Neuronal stem cell (in vitro differentiated cells): ENCODE measurements around the gene GBE1.

ENCODE experiments used
- DNase-seq: peaks from one replicate; pipeline ENCODE4 v3.0.0-alpha.2; 2013; ENCODE audit warnings: low spot score
- H2AFZ ChIP-seq: one replicate; pipeline ENCODE4 v1.6.1; 2013; ENCODE audit warnings: mild to moderate bottlenecking, low read length, inconsistent platforms
- H2AK5ac ChIP-seq: 2 replicates; pipeline ENCODE4 v1.6.1; 2013; ENCODE audit warnings: low read depth, mild to moderate bottlenecking, inconsistent platforms, low read length, moderate library complexity, mixed read lengths
- H2BK120ac ChIP-seq: 2 replicates; pipeline ENCODE4 v1.6.1; 2013; ENCODE audit warnings: low read depth, mild to moderate bottlenecking, inconsistent platforms, low read length, moderate library complexity, mixed read lengths
- H2BK12ac ChIP-seq: one replicate; pipeline ENCODE4 v1.6.1; 2013; ENCODE audit warnings: low read length, inconsistent platforms
- H2BK15ac ChIP-seq: 2 replicates; pipeline ENCODE4 v1.6.1; 2013; ENCODE audit warnings: mild to moderate bottlenecking, low read length, inconsistent platforms, mixed read lengths
- H2BK5ac ChIP-seq: one replicate; pipeline ENCODE4 v1.6.1; 2013; ENCODE audit warnings: inconsistent platforms, mild to moderate bottlenecking, low read length, moderate library complexity
- H3K14ac ChIP-seq: one replicate; pipeline ENCODE4 v1.6.1; 2013; ENCODE audit warnings: low read length, inconsistent platforms
- H3K18ac ChIP-seq: 2 replicates; pipeline ENCODE4 v1.6.1; 2013; ENCODE audit warnings: low read length, inconsistent platforms
- H3K23ac ChIP-seq: 2 replicates; pipeline ENCODE4 v1.6.1; 2013; ENCODE audit warnings: low read depth, mild to moderate bottlenecking, mixed read lengths, low read length, inconsistent platforms; ENCODE audit not compliant: poor library complexity
- H3K27ac ChIP-seq: replicated peaks from 3 replicates; pipeline ENCODE4 v1.5.1; 2013; ENCODE audit warnings: low read length, inconsistent platforms
- H3K27me3 ChIP-seq, 3 experiments: 2 replicates each; pipeline ENCODE4 v1.6.1; 2013; ENCODE audit warnings: low read length in 3 of 3, mild to moderate bottlenecking in 2 of 3, inconsistent platforms in 1 of 3, low read depth in 1 of 3, mixed read lengths in 1 of 3, moderate library complexity in 1 of 3; ENCODE audit not compliant: control insufficient read depth in 3 of 3, insufficient read depth in 3 of 3
- H3K36me3 ChIP-seq, 2 donors: replicated peaks in 1 of 2; 2 replicates each; pipeline ENCODE4 v1.6.1; 2013; ENCODE audit warnings: low read length in 2 of 2; ENCODE audit not compliant: control insufficient read depth in 2 of 2, insufficient read depth in 2 of 2
- H3K4ac ChIP-seq: 2 replicates; pipeline ENCODE4 v1.6.1; 2013; ENCODE audit warnings: inconsistent platforms, mild to moderate bottlenecking, low read length, moderate library complexity
- H3K4me1 ChIP-seq, 2 donors: 1 replicate in 1 of 2; 2 replicates in 1 of 2; pipeline ENCODE4 v1.6.1; 2013; ENCODE audit warnings: low read length in 2 of 2, low read depth in 1 of 2; ENCODE audit not compliant: control insufficient read depth in 2 of 2, insufficient read depth in 1 of 2
- H3K4me2 ChIP-seq: one replicate; pipeline ENCODE4 v1.6.1; 2013; ENCODE audit warnings: mild to moderate bottlenecking, low read length, inconsistent platforms; ENCODE audit not compliant: insufficient read depth, poor library complexity, severe bottlenecking
- H3K4me3 ChIP-seq, 2 donors: 2 replicates each; pipeline ENCODE4 v1.5.1; 2013; ENCODE audit warnings: low read length in 2 of 2, mild to moderate bottlenecking in 2 of 2, inconsistent platforms in 1 of 2, moderate library complexity in 1 of 2
- H3K79me1 ChIP-seq: one replicate; pipeline ENCODE4 v1.6.1; 2013; ENCODE audit warnings: low read depth, mild to moderate bottlenecking, inconsistent platforms, low read length, moderate library complexity
- H3K9ac ChIP-seq: one replicate; pipeline ENCODE4 v1.6.1; 2013; ENCODE audit warnings: mild to moderate bottlenecking, low read depth, low read length, inconsistent platforms; ENCODE audit not compliant: poor library complexity
- H3K9me3 ChIP-seq, 2 donors: replicated peaks in 1 of 2; 2 replicates each; pipeline versions ENCODE3 to v1.6.1; 2013; ENCODE audit warnings: low read length in 2 of 2, mild to moderate bottlenecking in 2 of 2, inconsistent platforms in 1 of 2, low read depth in 1 of 2, mixed read lengths in 1 of 2, moderate library complexity in 1 of 2; ENCODE audit not compliant: control insufficient read depth in 2 of 2, insufficient read depth in 1 of 2
- H4K8ac ChIP-seq: one replicate; pipeline ENCODE4 v1.6.1; 2013; ENCODE audit warnings: low read depth, mild to moderate bottlenecking, inconsistent platforms, low read length, moderate library complexity
- H4K91ac ChIP-seq: one replicate; pipeline ENCODE4 v1.6.1; 2013; ENCODE audit warnings: low read length, low read depth, mild to moderate bottlenecking, inconsistent platforms; ENCODE audit not compliant: poor library complexity
- WGBS, 2 donors: extraction: QIAGEN DNeasy Blood & Tissue Kit; methylation state at CpG; one replicate each; pipeline ENCODE4 v1.1.7; 2013; ENCODE audit warnings: missing lambda C conversion rate in 2 of 2, mixed read lengths in 1 of 2; ENCODE audit not compliant: insufficient read length in 2 of 2, insufficient replicate concordance in 1 of 2; ENCODE audit errors: extremely low coverage in 2 of 2; 5-methylcytosine and 5-hydroxymethylcytosine counted together

Gene GBE1

GRCh38 chr3:81742581-81742980 is 18.9 kb downstream of the GBE1 start:
- Histone ChIP-seq H3K27me3 (no peaks in the 10 kb centered on the region), H3K4me2 (no peak overlapping the region), H4K8ac (no peak overlapping the region), H3K36me3 (no peaks in the 10 kb centered on the region), H2BK12ac (no peak overlapping the region), H2BK120ac (no peak overlapping the region), H3K9ac (no peak overlapping the region), H2BK15ac (no peak overlapping the region), H2AK5ac (no peak overlapping the region), H3K4me1 (peaks cover 0 to 2% of the 10 kb centered on the region in 2 donors), H4K91ac (no peak overlapping the region), H3K27ac (no peak overlapping the region), H3K4me3 (no peak overlapping the region), H3K23ac (no peak overlapping the region), H3K4ac (no peak overlapping the region), H3K18ac (no peak overlapping the region), H2AFZ (peak overlapping the region; percentile 14), H3K79me1 (no peaks in the 10 kb centered on the region), H2BK5ac (no peak overlapping the region), H3K9me3 (no peaks in the 10 kb centered on the region), H3K14ac (no peak overlapping the region)
- no CpG with 5 or more reads among the region's 6 CpGs for whole genome bisulfite sequencing, 2 donors
- no peak for DNase-seq

GRCh38 chr3:81741216-81741615 is 20.2 kb downstream of the GBE1 start:
- H3K4me3 ChIP-seq, result no peak overlapping the region
- no peaks in the 10 kb centered on the region for H3K36me3 ChIP-seq
- H3K4me1 ChIP-seq, result peaks cover 0 to 2% of the 10 kb centered on the region in 2 donors
- no CpG with 5 or more reads among the region's 1 CpG for WGBS, 2 donors
- no peaks in the 10 kb centered on the region for H3K27me3 ChIP-seq
- no peak overlapping the region for H3K14ac ChIP-seq
- no peak overlapping the region for H3K27ac ChIP-seq
- H2BK15ac ChIP-seq, result no peak overlapping the region
- no peak overlapping the region for H3K4me2 ChIP-seq
- H3K4ac ChIP-seq, result no peak overlapping the region
- no peak for DNase-seq
- H2BK12ac ChIP-seq, result no peak overlapping the region
- H3K9me3 ChIP-seq, result no peaks in the 10 kb centered on the region
- no peak overlapping the region for H2BK5ac ChIP-seq
- no peak overlapping the region for H2BK120ac ChIP-seq
- H3K79me1 ChIP-seq, result no peaks in the 10 kb centered on the region
- no peak overlapping the region for H3K18ac ChIP-seq
- H4K8ac ChIP-seq, result no peak overlapping the region
- H4K91ac ChIP-seq, result no peak overlapping the region
- H2AK5ac ChIP-seq, result no peak overlapping the region
- H3K9ac ChIP-seq, result no peak overlapping the region
- no peak overlapping the region for H2AFZ ChIP-seq
- H3K23ac ChIP-seq, result no peak overlapping the region

GRCh38 chr3:81740731-81741130 is 20.7 kb downstream of the GBE1 start:
- no peaks in the 10 kb centered on the region for H3K9me3 ChIP-seq
- no peak overlapping the region for H2BK120ac ChIP-seq
- H3K4me1 ChIP-seq, result peaks cover 0 to 2% of the 10 kb centered on the region in 2 donors
- H3K9ac ChIP-seq, result no peak overlapping the region
- H3K4ac ChIP-seq, result no peak overlapping the region
- H3K4me3 ChIP-seq, result no peak overlapping the region
- no peak overlapping the region for H3K27ac ChIP-seq
- H2BK5ac ChIP-seq, result no peak overlapping the region
- no CpG with 5 or more reads among the region's 1 CpG for WGBS, 2 donors
- H2BK15ac ChIP-seq, result no peak overlapping the region
- no peak overlapping the region for H3K4me2 ChIP-seq
- no peak overlapping the region for H3K23ac ChIP-seq
- no peaks in the 10 kb centered on the region for H3K79me1 ChIP-seq
- no peak overlapping the region for H2AFZ ChIP-seq
- DNase-seq, result no peak
- H3K36me3 ChIP-seq, result no peaks in the 10 kb centered on the region
- no peak overlapping the region for H4K8ac ChIP-seq
- H4K91ac ChIP-seq, result no peak overlapping the region
- H2BK12ac ChIP-seq, result no peak overlapping the region
- H2AK5ac ChIP-seq, result no peak overlapping the region
- no peak overlapping the region for H3K18ac ChIP-seq
- H3K27me3 ChIP-seq, result no peaks in the 10 kb centered on the region
- H3K14ac ChIP-seq, result no peak overlapping the region

GRCh38 chr3:81735334-81735733 is 26.1 kb downstream of the GBE1 start:
- H3K79me1 ChIP-seq, result no peaks in the 10 kb centered on the region
- no peak overlapping the region for H2BK12ac ChIP-seq
- DNase-seq, result no peak
- no peak overlapping the region for H2AK5ac ChIP-seq
- H3K4me2 ChIP-seq, result no peak overlapping the region
- H3K9me3 ChIP-seq, result peaks cover 0 to 7% of the 10 kb centered on the region in 2 donors
- no peak overlapping the region for H3K4ac ChIP-seq
- no peak overlapping the region for H2AFZ ChIP-seq
- H2BK5ac ChIP-seq, result no peak overlapping the region
- no peak overlapping the region for H3K4me3 ChIP-seq
- no peak overlapping the region for H4K91ac ChIP-seq
- no peaks in the 10 kb centered on the region for H3K4me1 ChIP-seq
- H3K9ac ChIP-seq, result no peak overlapping the region
- H3K23ac ChIP-seq, result no peak overlapping the region
- no peaks in the 10 kb centered on the region for H3K27me3 ChIP-seq
- no peak overlapping the region for H3K14ac ChIP-seq
- H3K36me3 ChIP-seq, result no peaks in the 10 kb centered on the region
- H2BK15ac ChIP-seq, result no peak overlapping the region
- H4K8ac ChIP-seq, result no peak overlapping the region
- no peak overlapping the region for H2BK120ac ChIP-seq
- H3K27ac ChIP-seq, result no peak overlapping the region
- H3K18ac ChIP-seq, result no peak overlapping the region
- WGBS, 2 donors, result no CpG with 5 or more reads among the region's 5 CpGs
